HT1080 (cell line): ENCODE results near the gene PRADC1. TPM values are rescaled to one million over a fixed set of nuclear protein-coding genes. Genes with fewer than 3 reads are reported as not detected.
A peak's percentile ranks its signal among the peaks of the same experiment; 100 is the strongest.

Source experiments
- DNase-seq: peaks from one replicate; pipeline ENCODE4 v3.0.0-alpha.2; 2015; ENCODE audit warnings: low read depth
- total RNA-seq: library from RNA; depleted of rRNA; stranded (reverse); fragments of >200 nt; shearing (Covaris generic); gene quantifications from 2 replicates; pipeline ENCODE4 v1.2.3, GENCODE V29; 2014

PRADC1 gene
- total RNA-seq, 1 experiment from 2014 or later = 64.3 TPM

GRCh38 chr2:73238149-73238548, 5.1 kb upstream of the PRADC1 start:
- DNase-seq = no peak

GRCh38 chr2:73237168-73237567, 4.1 kb upstream of the PRADC1 start:
- no peak for DNase-seq

- no peak for DNase-seq
Observed at GRCh38 chr2:73235315-73236028, 2.4 kb upstream of the PRADC1 start.

GRCh38 chr2:73233932-73234832, 1.1 kb upstream of the PRADC1 start, which contains the start of gene CCT7:
CCT7 (plus strand) TSS chr2:73234308; CDS start chr2:73234379, 71 bp downstream.
- DNase-seq = peak; percentile 87

GRCh38 chr2:73232403-73233153, 461 bp downstream of the PRADC1 start:
- DNase-seq = peak; percentile 15

- no peak for DNase-seq
Observed at GRCh38 chr2:73228631-73229030, 4.4 kb downstream of the PRADC1 start.

GRCh38 chr2:73227086-73227485, 6.0 kb downstream of the PRADC1 start:
- no peak for DNase-seq

GRCh38 chr2:73225513-73226360, 7.3 kb downstream of the PRADC1 start:
- DNase-seq = no peak

- DNase-seq = no peak
Observed at GRCh38 chr2:73223821-73224220, 9.2 kb downstream of the PRADC1 start.

- peak; percentile 68 for DNase-seq
Observed at GRCh38 chr2:73218298-73218697, 14.7 kb downstream of the PRADC1 start.

- no peak for DNase-seq
Observed at GRCh38 chr2:73217826-73218225, 15.2 kb downstream of the PRADC1 start.

GRCh38 chr2:73217160-73217559, 15.9 kb downstream of the PRADC1 start:
- no peak for DNase-seq

- DNase-seq = no peak
Observed at GRCh38 chr2:73215254-73215653, 17.8 kb downstream of the PRADC1 start.

GRCh38 chr2:73214120-73215035, 18.7 kb downstream of the PRADC1 start, which contains the start of gene SMYD5:
SMYD5 (plus strand) TSS chr2:73214245; CDS start chr2:73214267, 22 bp downstream.
- peak; percentile 76 for DNase-seq

- DNase-seq = peak; percentile 72
Observed at GRCh38 chr2:73212448-73213176, 20.4 kb downstream of the PRADC1 start.

GRCh38 chr2:73212098-73212447, 21.0 kb downstream of the PRADC1 start:
- DNase-seq = no peak

- DNase-seq = no peak
Observed at GRCh38 chr2:73210696-73211095, 22.3 kb downstream of the PRADC1 start.

- no peak for DNase-seq
Observed at GRCh38 chr2:73210019-73210418, 23.0 kb downstream of the PRADC1 start.

GRCh38 chr2:73208258-73208657, 24.8 kb downstream of the PRADC1 start:
- DNase-seq = no peak
